NAMALWA (cell line): ENCODE measurements around the gene CYP4B1.
"Not testable (repeated sequence)": the region's sequence is repeated elsewhere in the genome, so short reads cannot be mapped to it uniquely, and the experiment has no call there.

Experiments
- DNase-seq: peaks from one replicate; pipeline ENCODE4 v3.0.0-alpha.2; 2015; ENCODE audit warnings: low spot score

Gene CYP4B1

GRCh38 chr1:46798810-46799209 lies at the start of gene CYP4B1:
CYP4B1 (plus strand) TSS chr1:46799046; CDS start chr1:46799082, 36 bp downstream.
- DNase-seq, result no peak

- DNase-seq, result no peak
Measured at GRCh38 chr1:46749404-46749803, 49.4 kb upstream of the CYP4B1 start.

- DNase-seq, result no peak
Measured at GRCh38 chr1:46749921-46750404, 48.9 kb upstream of the CYP4B1 start.

GRCh38 chr1:46753985-46754384 lies 44.9 kb upstream of the CYP4B1 start:
- no peak for DNase-seq

- DNase-seq, result not testable (repeated sequence)
Measured at GRCh38 chr1:46754707-46755106, 44.1 kb upstream of the CYP4B1 start.

GRCh38 chr1:46755121-46755520 lies 43.7 kb upstream of the CYP4B1 start:
- DNase-seq, result no peak

GRCh38 chr1:46757247-46757955 lies 41.4 kb upstream of the CYP4B1 start:
- no peak for DNase-seq

GRCh38 chr1:46757956-46758528 lies 40.8 kb upstream of the CYP4B1 start:
- no peak for DNase-seq

GRCh38 chr1:46760558-46761166 lies 38.2 kb upstream of the CYP4B1 start:
- no peak for DNase-seq

GRCh38 chr1:46761740-46762139 lies 37.1 kb upstream of the CYP4B1 start:
- DNase-seq, result no peak

GRCh38 chr1:46764402-46764801 lies 34.4 kb upstream of the CYP4B1 start:
- no peak for DNase-seq

- no peak for DNase-seq
Measured at GRCh38 chr1:46767649-46768282, 31.1 kb upstream of the CYP4B1 start.

GRCh38 chr1:46768445-46768844 lies 30.4 kb upstream of the CYP4B1 start:
- no peak for DNase-seq

GRCh38 chr1:46769028-46769740 lies 29.7 kb upstream of the CYP4B1 start:
- no peak for DNase-seq

- no peak for DNase-seq
Measured at GRCh38 chr1:46770541-46770940, 28.3 kb upstream of the CYP4B1 start.

- DNase-seq, result peak; percentile 17
Measured at GRCh38 chr1:46772571-46772970, 26.3 kb upstream of the CYP4B1 start.

- no peak for DNase-seq
Measured at GRCh38 chr1:46774297-46774696, 24.5 kb upstream of the CYP4B1 start.

GRCh38 chr1:46778456-46778855 lies 20.4 kb upstream of the CYP4B1 start:
- DNase-seq, result not testable (repeated sequence)

- DNase-seq, result no peak
Measured at GRCh38 chr1:46784666-46785065, 14.2 kb upstream of the CYP4B1 start.

GRCh38 chr1:46788634-46789033 lies 10.2 kb upstream of the CYP4B1 start:
- not testable (repeated sequence) for DNase-seq

- DNase-seq, result no peak
Measured at GRCh38 chr1:46790446-46791101, 8.3 kb upstream of the CYP4B1 start.

- no peak for DNase-seq
Measured at GRCh38 chr1:46793126-46793525, 5.7 kb upstream of the CYP4B1 start.
